A172 (cell line): ENCODE results near the gene RFNG. TPM values are rescaled to one million over a fixed set of nuclear protein-coding genes. Genes with fewer than 3 reads are reported as not detected.
A peak's percentile ranks its signal among the peaks of the same experiment; 100 is the strongest.

ENCODE experiments used
- DNase-seq: peaks from one replicate; pipeline ENCODE4 v3.0.0-alpha.2; 2015; ENCODE audit warnings: low spot score
- total RNA-seq: library from RNA; depleted of rRNA; stranded (reverse); fragments of >200 nt; shearing (Covaris generic); gene quantifications from 2 replicates; pipeline ENCODE4 v1.2.3, GENCODE V29; 2014

The RFNG gene
- total RNA-seq, 1 experiment from 2014 or later: 42.8 TPM

DNA sequence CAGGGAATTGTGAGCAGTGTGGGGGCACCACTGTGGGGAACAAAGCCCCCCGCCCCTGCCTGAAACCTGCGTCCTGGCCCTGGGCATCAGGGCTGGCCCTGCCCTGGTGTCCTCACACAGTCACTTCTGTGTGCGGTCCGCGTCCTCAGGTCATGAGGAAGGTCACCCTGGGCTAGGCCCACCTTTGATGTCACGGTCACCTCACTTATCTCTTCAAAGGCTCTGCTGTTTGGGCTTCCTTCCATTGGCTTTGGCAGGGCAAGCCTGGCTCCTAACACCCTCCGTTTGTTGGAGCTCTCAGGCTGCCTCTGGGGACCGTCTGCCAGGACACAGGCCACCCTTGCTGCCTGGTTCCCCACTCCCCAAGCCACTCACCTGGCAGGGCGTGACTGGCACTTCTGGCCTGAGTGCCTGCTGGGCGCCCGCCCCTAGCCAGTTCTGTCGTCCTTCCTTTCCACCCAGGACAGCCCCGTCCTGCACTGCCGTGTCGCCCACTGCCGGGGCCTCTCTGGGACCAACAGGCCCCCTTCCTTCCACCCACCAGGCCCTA is 37.8 kb downstream of the RFNG start:
- no peak for DNase-seq

DNA sequence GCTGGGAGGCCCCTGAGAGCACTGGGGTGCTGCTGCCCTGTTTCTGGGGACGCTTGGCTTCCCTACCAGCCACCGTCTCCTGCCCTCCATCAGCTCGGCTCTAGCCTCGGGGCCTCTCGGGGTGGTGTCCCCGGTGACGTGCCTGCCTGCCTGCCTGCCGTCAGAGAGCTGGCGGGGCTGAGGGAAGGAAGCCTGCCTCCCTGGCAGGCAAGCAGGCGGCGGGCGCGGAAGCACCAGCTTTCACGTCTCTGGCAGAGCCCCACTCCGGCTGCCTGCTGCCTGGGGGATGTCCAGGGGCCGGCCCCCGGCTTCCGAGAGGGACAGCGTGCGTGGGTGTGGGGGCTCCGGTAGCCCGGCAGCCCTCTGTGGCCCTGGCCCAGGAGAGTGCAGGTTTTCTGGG is 38.3 kb downstream of the RFNG start:
- DNase-seq: no peak

DNA sequence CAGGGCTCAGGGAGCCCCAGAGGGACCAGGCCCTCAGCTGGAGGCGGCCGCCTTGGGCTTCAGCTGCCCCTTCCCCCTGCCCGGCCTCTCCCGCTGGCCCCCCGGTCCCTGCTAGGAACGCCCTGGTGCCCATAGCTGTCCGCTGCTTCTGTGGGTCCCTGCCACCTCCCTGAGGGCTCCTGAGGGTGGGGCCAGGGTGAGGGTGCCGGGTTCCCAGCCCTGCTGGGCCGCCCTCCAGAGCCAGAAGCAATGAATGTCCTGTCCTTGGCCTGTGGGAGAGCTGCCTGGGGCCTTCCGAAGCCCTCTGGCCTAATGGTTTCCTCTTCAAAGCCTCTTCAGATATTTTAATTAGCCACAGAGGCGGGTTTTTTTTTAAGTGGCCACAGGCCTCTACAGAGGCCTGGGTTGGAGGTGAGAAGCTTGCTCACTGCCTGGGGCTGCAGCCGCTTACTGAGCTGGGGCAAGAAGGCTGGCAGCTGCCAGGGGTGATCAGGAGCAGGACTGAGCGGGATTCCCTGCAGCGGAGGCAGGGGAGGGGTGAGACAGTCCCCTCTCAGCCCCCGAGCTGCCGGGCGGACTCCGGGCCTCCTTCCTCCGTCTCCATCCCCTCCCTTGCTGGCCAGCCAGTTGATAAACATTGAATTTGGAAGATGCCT is 38.8 kb downstream of the RFNG start:
- no peak for DNase-seq

DNA sequence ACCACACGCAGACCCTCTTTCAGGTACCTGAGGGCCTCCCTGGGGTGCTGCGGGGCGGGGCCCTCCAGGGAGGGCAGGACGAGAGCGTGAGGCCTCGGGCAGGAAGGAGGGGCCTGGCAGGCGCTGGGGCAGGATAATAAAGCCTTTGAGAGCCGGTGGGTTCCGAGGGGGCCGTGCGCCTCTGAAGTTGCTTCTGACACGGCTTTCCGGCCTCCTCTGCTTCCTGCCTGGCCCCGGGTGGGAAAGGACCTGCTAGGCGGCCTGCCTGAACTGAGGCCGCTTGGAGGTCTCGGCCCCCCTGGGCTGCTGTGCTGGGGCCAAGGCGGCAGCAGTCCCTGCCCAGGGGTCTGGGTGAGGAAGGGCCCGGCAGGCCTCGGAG is 39.4 kb downstream of the RFNG start:
- no peak for DNase-seq

DNA sequence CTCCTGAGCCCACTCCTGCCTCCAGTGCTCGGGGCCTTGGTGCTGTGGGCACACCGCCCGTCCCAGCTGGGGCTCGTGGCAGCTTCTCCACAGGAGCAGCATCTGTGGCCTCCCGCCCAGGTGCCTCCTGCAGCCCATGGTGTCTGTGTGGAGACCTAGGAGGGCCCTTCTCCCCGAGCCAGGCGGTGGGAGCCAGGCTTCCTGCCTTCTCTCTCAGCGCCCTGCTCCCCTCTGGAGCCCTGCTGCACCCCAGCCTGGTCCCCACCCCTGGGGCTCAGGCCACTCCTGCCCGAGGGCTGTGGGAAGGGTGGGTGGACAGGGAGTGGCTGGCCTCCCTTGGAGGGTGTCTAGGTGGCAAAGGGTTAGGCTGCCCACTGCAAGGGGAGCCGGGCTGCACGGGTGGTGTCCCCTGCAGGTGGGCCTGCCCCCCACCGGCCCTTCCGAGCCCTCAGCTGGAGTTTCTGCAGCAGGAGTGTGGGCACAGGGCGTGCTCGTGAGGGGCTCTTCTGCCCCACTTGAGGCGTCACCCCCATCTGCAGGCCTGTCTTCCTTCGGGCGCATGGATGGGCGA is 39.9 kb downstream of the RFNG start:
- no peak for DNase-seq

DNA sequence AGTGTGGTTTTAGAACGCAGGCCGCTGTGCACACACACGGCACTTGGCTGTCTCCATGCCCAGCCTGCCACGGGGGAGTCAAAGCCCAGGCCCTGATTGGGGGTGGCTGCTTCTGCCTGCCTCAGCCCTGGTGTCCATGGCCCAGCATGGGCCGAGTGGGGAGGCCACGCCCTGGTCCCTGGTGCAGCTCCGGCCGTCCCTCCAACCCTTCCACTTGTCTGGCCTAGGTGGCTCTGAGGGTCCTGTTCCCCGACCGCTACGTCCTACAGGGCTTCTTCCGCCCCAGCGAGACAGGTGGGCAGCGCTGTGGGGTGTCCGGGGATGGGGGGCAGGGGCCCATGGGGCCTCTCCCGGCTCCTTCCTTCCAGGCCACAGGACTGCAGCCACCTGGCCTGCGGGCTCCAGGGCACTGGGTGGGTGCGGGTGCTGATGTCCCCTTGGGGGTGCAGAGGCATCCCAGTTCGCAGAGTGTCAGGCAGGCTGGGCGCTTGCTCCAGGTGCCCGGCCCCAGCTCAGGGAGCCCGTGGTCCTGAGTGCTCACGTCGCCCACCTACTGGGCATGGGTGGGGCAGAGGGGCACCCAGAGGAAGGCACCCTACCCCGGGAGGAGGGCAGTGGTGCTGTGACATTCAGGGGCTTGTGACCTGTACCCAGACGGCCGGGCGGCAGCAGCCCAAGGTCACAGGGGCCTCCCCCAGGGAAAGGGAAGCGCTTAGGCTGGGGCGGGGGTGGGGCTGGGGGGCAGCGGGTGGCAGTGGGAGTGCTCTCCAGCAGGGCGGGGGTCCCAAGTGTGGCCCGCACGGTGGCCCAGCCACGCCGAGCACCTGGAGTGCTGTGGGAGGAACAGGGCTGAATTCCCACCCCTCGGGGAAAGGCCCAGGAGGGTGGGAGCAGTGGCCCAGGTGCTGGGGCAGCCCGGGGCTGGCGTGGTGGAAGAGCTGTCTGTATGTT is 40.8 kb downstream of the RFNG start:
- DNase-seq: no peak

DNA sequence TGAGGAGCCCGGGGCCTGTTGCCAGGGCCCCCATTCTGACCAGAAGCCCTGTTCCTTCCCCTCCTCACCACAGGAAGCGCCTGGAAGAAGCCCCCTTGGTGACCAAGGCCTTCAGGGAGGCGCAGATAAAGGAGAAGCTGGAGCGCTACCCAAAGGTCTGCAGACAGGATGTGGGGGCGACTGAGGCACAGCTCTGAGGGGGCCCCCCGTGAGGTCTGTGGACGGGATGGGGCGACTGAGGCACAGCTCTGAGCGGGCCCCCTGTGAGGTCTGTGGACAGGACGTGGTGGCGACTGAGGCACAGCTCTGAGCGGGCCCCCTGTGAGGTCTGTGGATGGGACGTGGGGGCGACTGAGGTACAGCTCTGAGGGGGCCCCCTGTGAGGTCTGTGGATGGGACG is 42.2 kb downstream of the RFNG start:
- DNase-seq: no peak

DNA sequence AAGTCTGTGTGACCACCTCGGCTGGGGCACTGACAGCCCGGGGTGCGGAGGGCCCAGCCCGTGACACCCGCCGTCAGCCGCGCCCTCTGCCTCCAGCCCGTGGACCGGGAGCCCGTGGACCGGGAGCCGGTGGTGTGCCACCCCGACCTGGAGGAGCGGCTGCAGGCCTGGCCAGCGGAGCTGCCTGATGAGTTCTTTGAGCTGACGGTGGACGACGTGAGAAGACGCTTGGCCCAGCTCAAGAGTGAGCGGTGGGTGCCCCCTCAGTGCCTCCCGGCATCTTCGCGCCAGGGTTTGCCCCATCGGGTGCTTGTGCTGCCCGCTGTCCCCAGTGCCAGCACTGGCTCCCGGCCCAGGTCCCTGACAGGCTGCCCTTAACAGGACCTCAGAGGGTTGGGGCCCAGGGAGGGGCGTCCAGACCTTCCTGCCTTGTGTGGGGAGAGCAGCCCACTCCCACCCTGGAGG is 42.6 kb downstream of the RFNG start:
- DNase-seq: no peak

DNA sequence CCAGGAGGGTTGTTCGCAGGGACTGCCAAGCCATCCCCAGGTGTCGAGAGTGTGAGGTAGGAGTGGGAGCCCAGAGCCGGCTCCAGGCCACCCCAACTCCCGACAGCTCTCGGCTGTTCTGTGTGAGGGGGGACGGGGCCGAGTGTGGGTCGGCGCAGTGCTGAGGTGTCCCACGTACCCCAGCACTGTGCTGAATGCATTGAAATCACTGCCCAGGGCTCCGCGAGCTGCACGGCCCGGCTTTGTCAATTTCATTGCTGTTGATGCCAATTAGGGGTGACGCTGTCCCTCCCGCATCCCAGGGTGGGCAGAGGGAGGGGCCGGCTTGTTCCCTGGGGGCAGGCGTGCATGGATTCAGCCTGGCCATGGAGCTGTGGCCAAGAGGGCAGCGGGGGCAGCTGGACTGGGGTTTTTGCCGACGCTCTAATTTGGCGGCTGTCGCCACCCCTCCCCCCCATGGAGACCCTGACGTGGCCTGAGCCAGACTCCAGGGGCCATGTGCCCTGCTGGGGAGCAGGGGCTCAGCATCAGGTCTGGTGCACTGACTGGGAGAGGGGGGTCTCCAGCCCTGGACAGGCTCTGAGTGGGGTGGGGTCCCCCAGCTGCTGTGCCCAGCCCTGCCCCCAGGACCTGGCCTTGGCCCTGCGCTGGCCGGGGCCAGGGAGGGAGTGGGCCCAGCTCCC is 43.2 kb downstream of the RFNG start:
- DNase-seq: no peak

DNA sequence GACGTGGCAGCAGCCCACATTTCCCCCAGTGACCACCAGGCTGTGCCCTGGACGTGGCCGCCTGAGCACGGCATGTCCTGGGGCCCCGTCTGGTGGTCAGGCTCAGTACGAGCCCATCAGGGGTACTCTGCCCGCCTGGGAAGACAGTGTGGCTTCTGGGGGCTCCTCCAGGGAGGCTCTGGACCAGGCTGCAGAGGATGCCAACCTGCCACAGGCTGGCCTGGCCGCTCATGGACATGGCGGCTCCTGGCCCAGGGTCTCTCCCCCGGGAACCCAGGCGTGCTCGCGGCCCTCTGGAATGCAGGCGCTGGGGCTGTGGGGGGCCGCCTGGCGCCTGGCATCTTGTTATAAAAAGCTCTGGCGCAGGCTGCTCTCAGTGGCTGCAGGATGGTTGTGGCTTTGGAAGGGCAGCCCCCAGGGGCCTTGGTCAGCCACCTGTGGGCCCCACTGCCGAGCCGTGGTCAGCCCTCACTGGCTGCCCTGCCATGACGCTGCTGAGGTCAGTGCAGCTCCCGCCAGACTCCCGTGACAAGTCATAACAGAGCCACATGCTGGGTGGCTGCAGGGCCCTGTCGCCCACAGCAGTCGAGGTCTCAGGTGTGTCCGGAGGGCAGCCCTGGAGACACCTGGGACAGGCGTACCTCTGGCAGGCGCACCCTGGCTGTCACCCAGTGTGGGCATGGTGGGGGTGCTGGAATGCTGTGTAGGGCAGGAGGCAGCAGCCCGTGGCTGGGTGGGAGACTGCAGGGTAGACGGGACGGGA is 43.9 kb downstream of the RFNG start:
- peak; percentile 69 for DNase-seq

DNA sequence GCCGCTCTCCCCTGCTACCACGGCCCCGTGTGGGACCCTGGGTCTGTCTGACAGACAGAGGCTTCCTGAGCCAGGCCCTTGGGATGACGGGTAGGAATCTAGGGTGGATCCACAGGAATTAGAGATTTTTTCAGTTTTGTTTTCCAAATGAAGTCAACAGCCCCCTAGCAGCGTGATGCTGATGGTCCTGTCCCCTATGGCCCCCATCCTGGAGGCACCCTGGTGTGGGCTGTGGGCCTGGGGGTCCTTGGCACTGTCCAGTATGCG is 44.5 kb downstream of the RFNG start:
- no peak for DNase-seq

DNA sequence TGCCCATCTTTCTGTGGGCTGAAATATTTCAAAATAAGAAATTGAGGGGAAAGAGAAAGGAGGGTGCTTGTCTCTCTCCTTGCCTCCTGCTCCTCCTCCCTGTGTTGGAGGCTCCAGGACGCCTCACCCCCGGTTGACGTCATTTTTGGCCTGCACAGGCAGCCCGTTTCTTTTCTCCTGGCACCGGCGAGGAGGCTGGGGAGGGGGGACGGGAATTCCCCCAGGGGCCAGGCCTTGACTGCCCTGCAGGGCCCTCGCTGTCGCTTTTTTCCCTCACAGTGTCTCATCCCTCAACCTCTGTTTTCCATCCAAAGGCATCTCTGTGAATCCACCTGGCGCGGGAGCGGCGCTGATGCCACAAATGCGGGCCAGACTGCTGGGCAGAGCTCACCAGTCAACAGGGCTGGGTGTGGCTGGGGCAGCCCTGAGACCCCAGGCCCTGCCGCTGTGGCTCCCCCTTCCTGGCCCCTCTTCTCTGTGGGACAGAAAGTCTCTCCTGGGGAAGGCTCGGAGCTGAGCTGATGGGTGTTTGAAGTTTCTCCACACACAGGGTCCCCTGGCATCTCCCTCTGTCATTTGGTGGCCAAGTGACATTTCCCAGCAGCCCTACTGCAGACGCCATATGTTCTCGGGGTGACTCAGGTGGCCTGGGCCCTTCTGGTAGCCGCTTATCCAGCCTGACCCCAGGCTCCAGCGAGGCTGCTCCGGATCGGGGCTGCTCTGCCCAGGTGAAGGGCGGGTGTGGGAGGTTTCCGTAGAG is 45.0 kb downstream of the RFNG start:
- DNase-seq: peak; percentile 67

DNA sequence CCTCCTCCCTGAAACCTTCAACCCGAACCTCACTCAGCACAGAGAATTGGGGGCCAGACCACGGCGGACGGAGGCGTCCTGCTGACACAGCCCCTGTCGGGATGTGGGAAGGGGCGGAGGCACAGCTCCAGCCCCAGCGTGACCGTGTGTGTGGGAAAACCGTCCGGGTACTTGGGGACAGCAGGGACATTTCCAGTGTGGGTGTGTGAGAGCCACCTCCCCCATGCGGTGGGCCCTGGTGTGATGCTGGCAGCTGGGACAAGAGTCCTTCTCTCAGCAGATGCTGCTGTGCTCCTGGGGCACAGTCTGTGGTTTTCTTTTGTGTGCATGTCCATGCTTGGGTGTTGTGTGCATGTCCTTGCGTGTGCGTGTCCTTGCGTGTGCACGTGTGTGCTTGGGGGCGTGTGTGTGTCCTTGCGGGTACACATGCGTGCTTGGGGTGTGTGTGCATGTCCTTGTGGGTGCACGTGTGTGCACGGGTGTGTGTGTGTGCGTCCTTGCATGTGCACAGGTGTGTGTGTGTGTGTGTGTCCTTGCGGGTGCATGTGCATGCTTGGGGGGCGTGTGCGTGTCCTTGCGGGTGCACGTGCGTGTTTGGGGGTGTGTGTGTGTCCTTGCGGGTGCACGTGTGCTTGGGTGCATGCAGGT is 45.8 kb downstream of the RFNG start:
- no peak for DNase-seq

DNA sequence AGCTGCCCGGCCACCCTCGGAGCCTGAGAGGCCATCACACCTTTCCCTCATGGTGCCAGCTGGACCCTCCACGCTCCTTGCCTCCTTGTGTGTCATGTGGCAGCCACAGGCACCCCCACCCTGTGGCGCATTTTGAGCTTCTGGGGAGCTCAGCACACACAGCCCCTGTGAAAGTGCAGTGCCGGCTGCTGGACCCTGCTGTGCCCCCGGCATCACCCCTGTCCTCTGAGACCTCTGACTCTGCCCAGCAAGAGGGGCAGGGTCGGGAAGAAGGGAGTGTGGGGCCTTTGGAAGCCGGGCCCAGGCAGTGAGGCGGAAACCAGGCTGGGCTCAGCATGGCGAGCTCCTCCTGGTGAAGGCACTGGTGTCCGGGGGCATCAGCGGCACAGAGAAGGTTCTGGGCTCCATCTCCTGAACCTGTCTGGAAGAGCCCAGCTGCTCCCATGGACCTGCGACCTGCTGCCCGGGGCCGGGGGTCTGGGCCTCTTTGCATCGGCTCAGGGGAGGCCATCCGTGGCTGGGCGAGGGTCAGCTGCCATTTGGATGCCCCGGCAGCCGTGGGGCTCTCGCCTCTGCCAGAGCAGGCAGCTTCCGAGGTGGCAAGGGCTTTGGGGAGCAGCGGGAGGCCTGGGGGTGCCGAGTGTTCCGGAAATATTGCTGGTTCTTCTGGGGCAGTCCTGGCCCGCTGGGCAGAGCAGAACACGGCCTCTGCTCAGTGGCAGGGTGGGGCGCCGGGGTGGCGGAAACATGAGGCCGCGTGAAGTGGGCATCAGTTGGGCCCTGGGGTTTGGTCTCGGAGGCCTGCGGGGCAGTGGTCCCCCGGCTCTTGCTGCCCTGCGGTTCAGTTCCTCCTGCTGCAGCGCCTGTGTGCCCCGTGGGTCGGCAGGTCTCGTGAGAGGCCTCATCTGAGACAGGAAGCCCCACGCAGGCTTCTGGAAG is 46.8 kb downstream of the RFNG start:
- no peak for DNase-seq

DNA sequence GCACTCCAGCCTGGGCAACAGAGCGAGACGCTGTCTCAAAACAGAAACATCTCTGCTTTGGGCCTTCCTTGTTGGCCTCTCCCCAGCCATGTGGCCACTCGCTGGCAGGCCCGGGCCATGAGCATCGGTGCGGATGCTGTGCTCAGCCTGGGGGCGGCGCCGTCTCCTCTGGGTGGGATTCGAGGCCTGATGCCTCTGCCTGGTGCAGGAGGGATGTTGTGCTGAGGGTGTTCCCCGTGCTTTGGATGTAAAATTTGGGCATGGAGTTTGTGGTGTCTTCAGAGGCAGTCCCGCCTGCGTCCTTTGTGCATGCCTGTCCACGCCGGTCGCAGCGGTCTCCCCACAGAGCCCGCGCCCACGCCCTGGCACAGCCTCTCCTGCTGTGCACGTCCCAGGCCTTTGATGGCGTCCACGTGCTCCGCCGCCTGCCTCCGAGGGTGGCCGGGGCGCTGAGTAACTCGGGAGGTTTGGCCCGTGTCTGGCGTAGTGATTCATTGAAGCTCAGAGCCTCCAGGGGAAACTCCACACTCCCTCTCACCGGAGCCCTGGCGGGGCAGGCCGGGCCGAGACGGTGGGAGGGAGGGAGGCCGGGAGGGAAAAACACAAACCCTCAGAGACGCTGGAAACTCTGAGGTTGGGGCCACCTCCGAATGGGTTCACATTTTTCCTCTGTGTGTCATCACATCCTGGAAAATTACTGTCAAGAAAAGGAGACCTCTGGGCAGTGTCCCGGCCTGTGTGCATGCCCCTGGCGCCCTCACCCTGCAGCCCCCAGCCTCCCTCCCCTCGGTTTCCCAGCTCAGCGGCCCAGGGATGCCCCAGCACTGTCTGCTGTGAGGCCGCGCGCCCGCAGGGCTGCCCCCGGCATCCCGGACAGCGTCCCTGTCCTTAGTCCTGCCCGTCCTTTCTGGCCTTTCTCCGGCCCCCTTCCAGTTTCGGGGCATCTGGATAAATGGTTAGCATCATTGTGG is 47.9 kb downstream of the RFNG start:
- peak; percentile 94 for DNase-seq

DNA sequence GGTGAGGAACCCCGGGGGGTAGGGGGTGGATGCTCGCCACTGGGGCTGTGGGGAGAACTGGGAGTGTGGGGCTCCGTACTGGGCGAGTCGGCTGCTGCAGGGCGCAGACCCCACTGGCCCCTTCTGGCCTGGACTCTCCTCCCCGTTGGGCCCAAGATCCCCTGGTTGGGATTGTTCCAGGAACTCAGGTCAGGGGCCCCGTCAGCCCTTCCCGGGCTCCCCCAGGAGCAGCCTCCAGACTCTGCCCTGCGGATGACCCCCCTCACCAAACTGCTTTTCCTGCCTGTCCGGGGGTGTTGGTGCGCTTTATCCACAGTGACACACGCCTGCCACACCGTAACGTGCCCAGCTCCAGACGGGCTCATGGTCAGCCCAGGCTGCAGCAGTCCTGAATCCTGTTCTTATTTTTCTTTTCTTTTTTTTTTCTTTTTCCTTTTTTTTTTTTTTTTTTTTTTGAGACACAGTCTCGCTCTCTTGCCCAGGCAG is 50.0 kb downstream of the RFNG start:
- DNase-seq: no peak

DNA sequence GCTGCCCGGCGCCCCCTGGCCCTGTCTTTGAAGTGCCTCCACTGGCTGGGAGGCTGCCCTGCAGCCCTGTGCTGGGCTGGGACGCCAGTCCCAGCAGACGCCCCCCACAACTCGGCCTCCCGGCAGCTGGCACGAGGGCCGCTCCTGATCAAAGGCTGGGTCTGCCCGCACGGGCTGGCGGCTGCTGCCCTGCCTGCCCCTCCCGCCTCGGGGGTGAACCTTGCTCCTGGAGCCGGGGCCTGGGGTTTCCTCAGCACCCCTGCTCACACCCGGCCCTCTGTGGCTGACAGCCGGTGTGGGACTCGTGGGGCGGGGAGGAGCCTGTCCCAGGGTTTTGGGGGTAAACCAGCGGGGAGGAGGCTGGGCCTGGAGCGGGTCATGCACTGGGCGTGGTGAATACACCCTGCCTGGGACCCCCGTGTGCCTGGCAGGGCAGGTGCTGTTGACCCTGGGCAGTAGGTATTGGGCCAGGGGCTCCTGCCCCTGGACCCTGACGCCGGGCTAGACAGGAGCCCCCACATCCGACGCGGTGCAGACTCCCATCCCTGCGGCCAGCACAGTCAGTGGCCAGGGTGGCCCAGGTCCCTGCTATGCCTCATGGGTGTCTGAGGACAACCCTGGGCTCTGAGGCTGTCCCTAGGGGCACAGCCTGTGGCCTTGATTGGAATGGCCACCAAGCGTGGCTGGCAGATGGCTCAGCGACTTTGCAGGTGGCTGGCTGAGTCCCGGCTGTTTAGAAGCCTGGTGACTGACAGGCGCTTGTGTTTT is 50.6 kb downstream of the RFNG start:
- DNase-seq: no peak
